ENCODE results near the gene POLR3B. TPM values are rescaled to one million over a fixed set of nuclear protein-coding genes. Genes with fewer than 3 reads are reported as not detected.

POLR3B gene
- total RNA-seq, 1 donor: 16.8 TPM

GRCh38 chr12:106329231-106329982 lies 28.1 kb upstream of the POLR3B start:
- TF ChIP-seq CTCF (IDR thresholded peaks at IDR 0.05; ENCODE audit: insufficient read depth, low read depth, low read length): no peak
- DNase-seq (ENCODE audit: low read depth): no peak
- H3K4me3 ChIP-seq (ENCODE audit: low read depth, low read length): no peak overlapping the region

GRCh38 chr12:106331599-106331998 lies 25.9 kb upstream of the POLR3B start:
- TF ChIP-seq CTCF (IDR thresholded peaks at IDR 0.05; ENCODE audit: insufficient read depth, low read depth, low read length): no peak
- no peak for DNase-seq (ENCODE audit: low read depth)
- H3K4me3 ChIP-seq (ENCODE audit: low read depth, low read length): no peak overlapping the region

- no peak overlapping the region for H3K4me3 ChIP-seq (ENCODE audit: low read depth, low read length)
- no peak for TF ChIP-seq CTCF (IDR thresholded peaks at IDR 0.05; ENCODE audit: insufficient read depth, low read depth, low read length)
- DNase-seq (ENCODE audit: low read depth): no peak
Observed at GRCh38 chr12:106332536-106332935, 25.0 kb upstream of the POLR3B start.

GRCh38 chr12:106333010-106333409 lies 24.5 kb upstream of the POLR3B start:
- no peak for TF ChIP-seq CTCF (IDR thresholded peaks at IDR 0.05; ENCODE audit: insufficient read depth, low read depth, low read length)
- DNase-seq (ENCODE audit: low read depth): no peak
- H3K4me3 ChIP-seq (ENCODE audit: low read depth, low read length): no peak overlapping the region

- no peak overlapping the region for H3K4me3 ChIP-seq (ENCODE audit: low read depth, low read length)
- TF ChIP-seq CTCF (IDR thresholded peaks at IDR 0.05; ENCODE audit: insufficient read depth, low read depth, low read length): no peak
- no peak for DNase-seq (ENCODE audit: low read depth)
Observed at GRCh38 chr12:106333756-106334155, 23.8 kb upstream of the POLR3B start.

- TF ChIP-seq CTCF (IDR thresholded peaks at IDR 0.05; ENCODE audit: insufficient read depth, low read depth, low read length): no peak
- no peak for DNase-seq (ENCODE audit: low read depth)
- no peak overlapping the region for H3K4me3 ChIP-seq (ENCODE audit: low read depth, low read length)
Observed at GRCh38 chr12:106341086-106341877, 16.3 kb upstream of the POLR3B start.
